GM19239 (cell line): ENCODE results near the gene CBLC.
"Not testable (repeated sequence)": the region's sequence is repeated elsewhere in the genome, so short reads cannot be mapped to it uniquely, and the experiment has no call there.

Experiments used
- DNase-seq: peaks from one replicate; pipeline ENCODE4 v3.0.0; 2011; ENCODE audit warnings: low spot score; ENCODE audit not compliant: insufficient read length
- FAIRE-seq: peaks from 2 replicates; lab custom pipeline; 2011; peaks lifted over from hg19 to GRCh38; lab: Jason Lieb, UNC

CBLC gene

DNA sequence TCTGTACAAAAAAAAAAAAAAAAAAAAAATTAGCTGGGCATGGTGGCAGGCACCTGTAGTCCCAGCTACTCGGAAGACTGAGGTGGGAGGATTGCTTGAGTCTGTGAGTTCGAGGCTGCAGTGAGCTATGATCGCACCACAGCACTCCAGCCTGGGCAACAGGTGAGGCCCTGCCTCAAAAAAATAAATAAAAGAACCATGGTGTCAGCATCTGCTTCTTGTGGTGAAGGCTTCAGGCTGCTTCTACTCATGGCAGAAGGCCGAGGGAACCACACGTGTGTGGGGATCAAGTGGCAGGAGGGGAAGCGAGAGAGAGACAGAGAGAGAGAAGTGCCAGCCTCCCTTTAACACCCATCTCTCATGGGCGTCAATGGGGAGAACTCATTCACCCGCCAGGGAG, 15.7 kb upstream of the CBLC start:
- DNase-seq (no peak), FAIRE-seq (no peak)

DNA sequence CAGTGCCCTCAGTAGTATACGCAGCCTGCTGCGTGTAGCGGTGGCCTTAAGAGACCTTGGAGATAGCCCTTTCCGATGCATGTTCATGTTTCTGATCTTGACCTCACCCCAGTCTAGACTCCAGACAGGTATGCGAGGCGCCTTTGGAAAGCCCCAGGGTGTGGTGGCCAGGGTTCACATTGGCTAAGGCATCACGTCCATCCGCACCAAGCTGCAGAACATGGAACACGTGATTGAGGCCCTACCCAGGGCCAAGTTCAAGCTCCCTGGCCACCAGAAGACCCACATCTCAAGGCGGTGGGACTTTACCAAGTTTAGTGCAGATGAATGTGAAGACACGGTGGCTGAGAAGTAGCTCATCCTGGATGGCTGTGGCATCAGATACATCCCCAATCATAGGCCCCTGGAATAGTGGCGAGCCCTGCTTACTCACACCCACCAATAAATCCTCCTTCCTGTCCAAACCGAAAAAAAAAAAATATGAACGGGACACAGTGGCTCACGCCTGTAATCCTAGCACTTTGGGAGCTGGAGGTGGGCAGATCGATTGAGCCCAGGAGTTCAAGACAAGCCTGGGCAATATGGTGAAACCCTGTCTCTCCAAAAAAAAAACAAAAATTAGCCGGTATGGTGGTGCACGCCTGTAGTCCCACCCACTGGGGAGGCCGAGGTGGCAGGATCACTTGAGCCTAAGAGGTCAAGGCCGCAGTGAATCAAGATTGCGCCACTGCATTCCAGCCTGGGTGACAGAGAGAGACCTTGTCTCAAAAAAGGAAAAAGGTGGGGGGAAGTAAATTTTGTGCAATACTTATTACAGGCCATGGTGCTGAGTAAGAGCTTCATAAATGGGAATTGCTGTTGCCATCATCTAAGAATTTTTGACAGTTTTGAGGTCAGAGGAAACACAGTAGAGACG, 12.4 kb upstream of the CBLC start:
- FAIRE-seq (no peak), DNase-seq (no peak)

- no peak for FAIRE-seq
- DNase-seq, result no peak
Observed at GRCh38 chr19:44765949-44766335, 11.7 kb upstream of the CBLC start.

DNA sequence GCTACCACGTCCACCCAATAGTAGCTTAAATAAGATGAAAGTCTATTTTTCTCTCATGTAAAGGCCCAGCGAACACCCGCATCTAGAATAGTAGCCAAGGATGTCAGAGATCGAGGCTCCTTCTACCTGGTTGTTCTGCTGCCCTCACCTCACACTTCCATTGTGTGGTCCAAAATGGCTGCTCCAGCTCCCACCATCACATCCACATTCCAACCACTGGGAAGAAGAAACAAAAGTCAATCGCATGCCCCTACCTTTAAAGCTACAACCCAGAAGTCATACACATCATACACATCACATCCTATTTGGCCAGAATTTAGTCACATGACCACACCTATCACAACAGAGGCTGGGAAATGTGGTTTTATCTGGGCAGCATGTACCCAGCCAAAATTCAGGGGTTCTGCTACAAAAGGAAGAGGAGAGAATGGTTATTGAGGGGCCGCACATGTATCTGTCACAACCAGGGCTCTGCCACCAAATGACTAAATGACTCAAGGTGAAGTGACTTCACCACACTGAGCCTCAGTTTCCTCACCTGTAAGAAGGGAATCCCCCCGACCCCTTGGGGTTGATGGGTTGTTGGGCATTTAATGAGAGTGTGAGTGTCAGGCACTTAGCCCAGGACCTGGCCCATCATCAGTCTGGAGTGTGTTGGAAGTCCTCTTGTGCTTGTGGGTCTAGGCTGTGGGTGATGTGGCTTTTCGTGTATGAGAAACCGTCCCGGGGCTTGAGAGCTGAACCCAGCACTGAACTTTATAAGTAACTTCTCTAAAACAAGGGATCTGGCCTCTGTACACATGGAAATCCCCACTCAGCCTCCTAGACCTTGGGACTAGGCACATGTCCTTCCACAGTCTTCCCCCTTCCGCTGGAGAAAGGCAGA, 10.2 kb upstream of the CBLC start:
- no peak for DNase-seq
- FAIRE-seq, result no peak

- DNase-seq, result peak; percentile 97
- peak; percentile 97 for FAIRE-seq
Observed at GRCh38 chr19:44770550-44771257, 7.0 kb upstream of the CBLC start.

DNA sequence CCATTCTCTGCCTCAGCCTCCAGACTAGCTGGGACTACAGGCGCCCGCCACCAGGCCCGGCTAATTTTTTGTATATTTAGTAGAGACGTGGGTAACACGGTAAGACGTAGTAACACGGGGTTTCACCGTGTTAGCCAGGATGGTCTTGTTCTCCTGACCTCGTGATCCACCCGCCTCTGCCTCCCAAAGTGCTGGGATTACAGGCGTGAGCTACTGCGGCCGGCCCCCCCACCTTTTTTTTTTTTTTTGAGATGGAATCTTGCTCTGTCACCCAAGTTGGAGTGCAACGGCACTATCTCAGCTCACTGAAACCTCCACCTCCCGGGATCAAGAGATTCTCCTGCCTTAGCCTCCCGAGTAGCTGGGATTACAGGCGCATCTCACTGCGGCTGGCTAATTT, 5.5 kb upstream of the CBLC start:
- not testable (repeated sequence) for FAIRE-seq, DNase-seq

DNA sequence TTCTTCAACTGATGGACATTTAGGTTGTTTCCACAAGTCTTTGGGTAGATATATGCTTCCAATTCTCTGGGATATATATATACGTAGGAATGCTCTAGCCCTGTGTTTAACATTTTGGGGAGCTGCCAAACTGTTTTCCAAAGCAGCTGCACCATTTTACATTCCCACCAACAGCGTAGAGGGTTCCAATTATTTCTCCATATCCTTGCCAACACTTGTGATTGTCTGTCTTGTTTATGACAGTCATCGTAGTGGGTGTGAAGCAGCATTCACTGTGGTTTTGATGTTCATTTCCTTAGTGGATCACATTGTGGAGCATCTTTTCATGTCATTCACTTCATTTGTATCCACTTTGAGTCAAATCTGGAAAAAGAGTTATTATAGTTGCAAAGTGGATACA, 4.7 kb upstream of the CBLC start:
- DNase-seq (no peak), FAIRE-seq (no peak)

- DNase-seq, result no peak
- FAIRE-seq, result no peak
Observed at GRCh38 chr19:44775676-44776240, 1.9 kb upstream of the CBLC start.

DNA sequence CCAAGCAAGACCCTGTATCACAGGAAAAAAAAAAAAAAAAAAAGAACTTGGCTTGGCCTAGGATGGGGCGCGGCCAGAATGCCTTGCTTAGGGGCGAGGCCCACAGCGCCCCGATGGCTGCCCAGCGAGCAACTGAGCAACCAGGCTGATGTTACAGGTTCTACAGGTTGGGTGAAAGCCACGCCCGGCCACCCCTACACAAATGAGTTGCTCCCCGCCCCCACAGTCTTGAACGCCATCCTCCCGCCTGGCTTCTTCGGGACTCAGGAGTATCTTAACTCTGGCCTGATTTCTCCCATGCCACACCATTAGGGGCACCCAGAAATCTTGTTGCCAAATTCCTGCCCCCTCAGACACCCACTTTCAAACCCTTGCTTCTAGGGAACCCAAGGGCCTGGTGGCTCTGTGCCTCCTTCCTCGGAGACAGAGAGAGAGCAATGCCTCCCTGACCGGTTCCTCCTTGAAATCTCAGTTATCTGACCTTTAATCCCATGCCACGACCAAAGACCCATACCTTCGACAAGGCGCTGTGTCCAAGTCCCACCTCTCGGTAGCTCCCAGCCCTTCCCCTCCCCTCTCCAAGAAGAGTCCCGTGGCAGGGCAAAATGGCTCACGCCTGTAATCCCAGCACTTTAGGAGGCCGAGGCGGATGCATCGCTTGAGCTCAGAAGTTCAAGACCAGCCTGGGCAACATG, 1.1 kb upstream of the CBLC start:
- DNase-seq, result no peak
- FAIRE-seq, result no peak

DNA sequence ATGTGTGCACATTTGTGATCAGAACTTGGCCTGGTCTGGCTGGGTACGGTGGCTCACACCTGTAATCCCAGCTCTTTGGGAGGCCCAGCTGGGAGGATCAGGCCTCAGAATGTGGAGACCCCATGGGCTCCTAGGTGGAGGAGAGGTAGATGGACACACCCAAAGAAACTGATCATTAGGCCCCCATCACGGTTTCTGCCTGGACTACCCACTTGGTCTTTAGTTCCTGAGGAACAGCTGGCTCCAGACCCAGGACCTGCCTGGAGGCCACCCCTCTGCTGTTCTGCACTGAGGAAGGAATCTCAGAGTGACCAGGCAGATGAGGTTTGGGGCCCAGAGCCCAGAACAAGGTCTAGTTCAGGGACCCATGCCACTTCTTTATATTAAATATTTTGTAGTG, 1.5 kb downstream of the CBLC start:
- DNase-seq, result no peak
- no peak for FAIRE-seq

DNA sequence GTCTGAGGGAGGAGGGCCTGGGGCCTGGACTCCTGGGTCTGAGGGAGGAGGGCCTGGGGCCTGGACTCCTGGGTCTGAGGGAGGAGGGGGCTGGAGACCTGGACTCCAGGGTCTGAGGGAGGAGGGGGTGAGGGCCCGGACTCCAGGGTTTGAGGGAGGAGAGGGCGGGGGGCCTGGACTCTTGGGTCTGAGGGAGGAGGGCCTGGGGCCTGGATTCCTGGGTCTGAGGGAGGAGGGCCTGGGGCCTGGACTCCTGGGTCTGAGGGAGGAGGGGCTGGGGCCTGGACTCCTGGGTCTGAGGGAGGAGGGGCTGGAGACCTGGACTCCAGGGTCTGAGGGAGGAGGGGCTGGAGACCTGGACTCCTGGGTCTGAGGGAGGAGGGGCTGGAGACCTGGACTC, 4.0 kb downstream of the CBLC start:
- DNase-seq, FAIRE-seq: not testable (repeated sequence)

GRCh38 chr19:44782729-44783128, 5.0 kb downstream of the CBLC start:
- no peak for DNase-seq

GRCh38 chr19:44783545-44783944, 5.9 kb downstream of the CBLC start:
- DNase-seq (no peak), FAIRE-seq (no peak)

More at GRCh38 chr19:44782729-44783128, 5.0 kb downstream of the CBLC start:
- no peak for FAIRE-seq

GRCh38 chr19:44785271-44785670, 7.6 kb downstream of the CBLC start:
- FAIRE-seq, result no peak
- DNase-seq, result no peak

DNA sequence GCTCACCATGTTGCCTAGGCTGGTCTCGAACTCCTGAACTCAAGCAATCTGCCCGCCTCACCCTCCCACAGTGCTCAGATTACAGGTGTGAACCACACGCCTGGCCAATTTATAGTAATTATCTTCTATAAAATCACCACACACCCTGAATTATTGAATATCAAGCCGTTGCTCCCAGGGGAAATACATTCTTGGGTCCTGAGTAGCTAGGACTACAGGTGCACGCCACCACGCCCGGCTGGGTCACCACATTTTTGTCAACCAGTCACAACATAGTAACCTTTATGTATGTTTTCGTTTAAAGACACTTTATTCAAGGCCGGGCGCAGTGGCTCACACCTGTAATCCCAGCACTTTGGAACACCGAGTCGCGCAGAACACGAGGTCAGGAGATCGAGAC, 8.3 kb downstream of the CBLC start:
- no peak for DNase-seq
- no peak for FAIRE-seq

DNA sequence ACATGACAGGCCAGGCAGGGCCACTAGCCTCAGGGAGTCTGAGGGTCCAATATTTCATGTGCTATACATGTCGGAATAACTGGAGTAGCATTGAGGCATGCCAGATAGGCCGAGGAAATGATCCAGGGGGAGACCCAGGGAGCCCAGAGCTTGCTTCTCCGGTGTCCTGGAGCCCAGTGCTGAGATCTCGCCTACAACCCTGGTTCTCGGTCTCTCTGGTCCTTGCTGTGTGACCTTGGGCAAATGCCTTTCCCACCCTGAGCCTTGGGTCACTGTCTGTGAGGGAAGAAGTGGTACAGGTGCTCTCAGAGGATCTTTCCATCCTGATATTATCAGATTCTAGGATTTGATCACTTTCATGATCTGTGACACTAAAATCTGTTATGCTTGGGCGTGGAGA, 11.3 kb downstream of the CBLC start:
- no peak for FAIRE-seq
- DNase-seq, result no peak

DNA sequence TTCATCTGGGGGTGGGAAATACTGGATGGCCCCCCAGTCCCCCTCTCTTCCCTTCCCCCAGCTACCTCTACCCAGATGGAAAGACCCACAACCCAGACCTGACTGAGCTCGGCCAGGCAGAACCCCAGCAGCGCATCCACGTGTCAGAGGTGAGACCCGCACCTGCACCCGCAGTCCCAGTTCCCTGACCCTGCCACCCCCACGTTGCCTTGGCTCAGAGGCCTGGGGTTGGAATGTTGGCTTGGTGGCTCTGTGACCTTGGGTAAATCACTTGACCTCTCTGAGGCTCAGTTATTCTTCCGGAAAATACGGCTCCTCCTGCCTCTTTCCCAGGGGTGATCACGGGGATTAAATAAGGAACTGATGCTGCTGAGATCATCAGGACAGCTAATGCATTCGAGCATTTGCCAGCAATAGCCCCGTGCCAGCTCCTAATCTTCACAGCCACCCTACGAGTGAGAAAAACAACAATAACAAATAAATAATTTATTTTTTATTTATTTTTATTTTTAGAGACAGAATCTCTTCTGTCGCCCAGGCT, 12.3 kb downstream of the CBLC start:
- FAIRE-seq (no peak), DNase-seq (no peak)

- FAIRE-seq (no peak), DNase-seq (no peak)
Observed at GRCh38 chr19:44792281-44792680, 14.6 kb downstream of the CBLC start.

GRCh38 chr19:44794610-44795009, 16.9 kb downstream of the CBLC start:
- DNase-seq (no peak), FAIRE-seq (no peak)
